ENCODE measurements around the gene AK5. TPM values are rescaled to one million over a fixed set of nuclear protein-coding genes. Genes with fewer than 3 reads are reported as not detected.

Gene AK5
- total RNA-seq, 1 donor from 2014 or later, result 1.0 TPM

- Histone ChIP-seq H3K27ac (no peak overlapping the region), H3K4me1 (no peaks in the 10 kb centered on the region), H3K4me3 (no peak overlapping the region), H3K36me3 (no peaks in the 10 kb centered on the region), H3K27me3 (ENCODE audit: low read depth) (no peaks in the 10 kb centered on the region), H3K9me3 (no peaks in the 10 kb centered on the region)
- no peak for TF ChIP-seq CTCF (IDR thresholded peaks at IDR 0.05)
- intact Hi-C loops (cut with DNase I), result no loop called here
- ATAC-seq (no peak), DNase-seq (no peak)
Measured at GRCh38 chr1:77319036-77319705, 37.4 kb downstream of the AK5 start.

- no peak for TF ChIP-seq CTCF (IDR thresholded peaks at IDR 0.05)
- no peak for ATAC-seq
- DNase-seq, result no peak
- no peaks in the 10 kb centered on the region for H3K9me3 ChIP-seq
- H3K4me3 ChIP-seq, result no peak overlapping the region
- no peak overlapping the region for H3K27ac ChIP-seq
- no peaks in the 10 kb centered on the region for H3K4me1 ChIP-seq
- intact Hi-C loops (cut with DNase I), result no loop called here
- H3K36me3 ChIP-seq, result no peaks in the 10 kb centered on the region
- no peaks in the 10 kb centered on the region for H3K27me3 ChIP-seq (ENCODE audit: low read depth)
Measured at GRCh38 chr1:77322061-77322900, 40.5 kb downstream of the AK5 start.

- intact Hi-C loops (cut with DNase I), result no loop called here
- no peak for ATAC-seq
- Histone ChIP-seq H3K27ac (no peak overlapping the region), H3K27me3 (ENCODE audit: low read depth) (no peaks in the 10 kb centered on the region), H3K4me1 (no peaks in the 10 kb centered on the region), H3K4me3 (no peak overlapping the region), H3K36me3 (no peaks in the 10 kb centered on the region), H3K9me3 (no peaks in the 10 kb centered on the region)
- no peak for DNase-seq
- no peak for TF ChIP-seq CTCF (IDR thresholded peaks at IDR 0.05)
Measured at GRCh38 chr1:77333501-77333900, 51.7 kb downstream of the AK5 start.

GRCh38 chr1:77336729-77337128, 54.9 kb downstream of the AK5 start:
- Histone ChIP-seq H3K4me3 (no peak overlapping the region), H3K27ac (no peak overlapping the region), H3K4me1 (no peaks in the 10 kb centered on the region), H3K9me3 (no peaks in the 10 kb centered on the region), H3K36me3 (no peaks in the 10 kb centered on the region), H3K27me3 (ENCODE audit: low read depth) (no peaks in the 10 kb centered on the region)
- DNase-seq, result no peak
- ATAC-seq, result no peak
- TF ChIP-seq CTCF (IDR thresholded peaks at IDR 0.05), result no peak
- intact Hi-C loops (cut with DNase I), result no loop called here

GRCh38 chr1:77339326-77339725, 57.5 kb downstream of the AK5 start:
- H3K27me3 ChIP-seq (ENCODE audit: low read depth), result no peaks in the 10 kb centered on the region
- no peak for TF ChIP-seq CTCF (IDR thresholded peaks at IDR 0.05)
- H3K36me3 ChIP-seq, result no peaks in the 10 kb centered on the region
- DNase-seq (no peak), ATAC-seq (no peak)
- no peak overlapping the region for H3K27ac ChIP-seq
- H3K9me3 ChIP-seq, result no peaks in the 10 kb centered on the region
- intact Hi-C loops (cut with DNase I), result no loop called here
- no peak overlapping the region for H3K4me3 ChIP-seq
- no peaks in the 10 kb centered on the region for H3K4me1 ChIP-seq
